HFF-Myc (cell line): ENCODE measurements around the gene GABRB3.

Experiments
- DNase-seq: peaks from one replicate; pipeline ENCODE4 v3.0.0-alpha.2; 2011; ENCODE audit warnings: low read depth; ENCODE audit errors: extremely low read depth
- H3K4me3 ChIP-seq: replicated peaks from 2 replicates; pipeline ENCODE4 v1.5.1; 2011; ENCODE audit warnings: low read depth, mild to moderate bottlenecking, control low read depth, low read length
- TF ChIP-seq, protein P1 (sequence below): IDR thresholded peaks from 2 replicates; pipeline ENCODE4 v1.5.1; 2012; ENCODE audit warnings: mild to moderate bottlenecking, low read depth, low read length, control low read depth; ENCODE audit errors: missing control alignments

The GABRB3 gene

GRCh38 chr15:26667222-26667988, 105.5 kb downstream of the GABRB3 start:
- TF ChIP-seq, protein P1, sequence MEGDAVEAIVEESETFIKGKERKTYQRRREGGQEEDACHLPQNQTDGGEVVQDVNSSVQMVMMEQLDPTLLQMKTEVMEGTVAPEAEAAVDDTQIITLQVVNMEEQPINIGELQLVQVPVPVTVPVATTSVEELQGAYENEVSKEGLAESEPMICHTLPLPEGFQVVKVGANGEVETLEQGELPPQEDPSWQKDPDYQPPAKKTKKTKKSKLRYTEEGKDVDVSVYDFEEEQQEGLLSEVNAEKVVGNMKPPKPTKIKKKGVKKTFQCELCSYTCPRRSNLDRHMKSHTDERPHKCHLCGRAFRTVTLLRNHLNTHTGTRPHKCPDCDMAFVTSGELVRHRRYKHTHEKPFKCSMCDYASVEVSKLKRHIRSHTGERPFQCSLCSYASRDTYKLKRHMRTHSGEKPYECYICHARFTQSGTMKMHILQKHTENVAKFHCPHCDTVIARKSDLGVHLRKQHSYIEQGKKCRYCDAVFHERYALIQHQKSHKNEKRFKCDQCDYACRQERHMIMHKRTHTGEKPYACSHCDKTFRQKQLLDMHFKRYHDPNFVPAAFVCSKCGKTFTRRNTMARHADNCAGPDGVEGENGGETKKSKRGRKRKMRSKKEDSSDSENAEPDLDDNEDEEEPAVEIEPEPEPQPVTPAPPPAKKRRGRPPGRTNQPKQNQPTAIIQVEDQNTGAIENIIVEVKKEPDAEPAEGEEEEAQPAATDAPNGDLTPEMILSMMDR = no peak
- no peak overlapping the region for H3K4me3 ChIP-seq
- no peak for DNase-seq

GRCh38 chr15:26665957-26666791, 106.7 kb downstream of the GABRB3 start:
- TF ChIP-seq, protein P1 = no peak
- H3K4me3 ChIP-seq = no peak overlapping the region
- DNase-seq = no peak

GRCh38 chr15:26662283-26662682, 110.6 kb downstream of the GABRB3 start:
- H3K4me3 ChIP-seq = no peak overlapping the region
- TF ChIP-seq, protein P1 = no peak
- no peak for DNase-seq

- H3K4me3 ChIP-seq = no peak overlapping the region
- DNase-seq = no peak
- TF ChIP-seq, protein P1 = no peak
Measured at GRCh38 chr15:26661748-26662147, 111.1 kb downstream of the GABRB3 start.

DNA sequence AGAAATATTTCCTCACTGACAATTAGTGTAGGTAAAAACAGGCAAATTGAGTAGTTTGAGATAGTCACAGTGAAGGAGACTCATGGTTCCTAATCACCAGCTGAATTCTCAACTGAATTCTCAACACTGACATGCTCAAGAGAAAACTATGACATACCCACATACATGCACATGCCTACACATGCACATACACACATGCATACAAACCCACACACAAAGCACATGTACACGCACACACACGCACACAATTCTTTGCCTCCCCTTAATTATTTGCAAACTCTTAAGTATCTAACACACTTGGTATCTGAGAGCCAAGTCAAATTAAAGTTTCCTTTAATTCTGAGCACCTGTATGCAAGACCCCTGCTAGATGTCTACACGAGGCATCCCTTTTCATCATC, 111.8 kb downstream of the GABRB3 start:
- TF ChIP-seq, protein P1 = no peak
- H3K4me3 ChIP-seq = no peak overlapping the region
- DNase-seq = no peak

GRCh38 chr15:26660241-26660640, 112.6 kb downstream of the GABRB3 start:
- H3K4me3 ChIP-seq = no peak overlapping the region
- DNase-seq = no peak
- TF ChIP-seq, protein P1 = no peak
